ENCODE results near the gene MAGEA12.
"Not testable (repeated sequence)": the region's sequence is repeated elsewhere in the genome, so short reads cannot be mapped to it uniquely, and the experiment has no call there.

Gene MAGEA12

GRCh38 chrX:152733261-152733975 is at the start of gene MAGEA12, which contains the start of gene CSAG1:
TSS of gene MAGEA12 (plus strand) at chrX:152733757. CDS start at chrX:152736162, 2,405 bp downstream.
TSS of gene CSAG1 (minus strand) at chrX:152733721. CDS start at chrX:152732460, 1,261 bp downstream.
- H3K4me3 ChIP-seq (ENCODE audit: low read depth, low read length): no peak within 1 kb of the TSS
- no peak for TF ChIP-seq CTCF (IDR thresholded peaks at IDR 0.05; ENCODE audit: low read depth, low read length, missing control alignments)
- DNase-seq (ENCODE audit: low read depth): no peak
- in situ Hi-C loops (cut with HindIII; ENCODE audit: low sequenced_read_pairs): no loop called here

- H3K4me3 ChIP-seq (ENCODE audit: low read depth, low read length); DNase-seq (ENCODE audit: low read depth); in situ Hi-C loops (cut with HindIII; ENCODE audit: low sequenced_read_pairs): not testable (repeated sequence)
Measured at GRCh38 chrX:152697952-152698931, 35.3 kb upstream of the MAGEA12 start, which contains the start of gene MAGEA3. TSS of gene MAGEA3 (plus strand) at chrX:152698794. CDS start at chrX:152700833, 2,039 bp downstream.

GRCh38 chrX:152700390-152700789 is 33.2 kb upstream of the MAGEA12 start:
- H3K4me3 ChIP-seq (ENCODE audit: low read depth, low read length); DNase-seq (ENCODE audit: low read depth); in situ Hi-C loops (cut with HindIII; ENCODE audit: low sequenced_read_pairs): not testable (repeated sequence)

- DNase-seq (ENCODE audit: low read depth); H3K4me3 ChIP-seq (ENCODE audit: low read depth, low read length); in situ Hi-C loops (cut with HindIII; ENCODE audit: low sequenced_read_pairs): not testable (repeated sequence)
Measured at GRCh38 chrX:152706500-152706899, 27.1 kb upstream of the MAGEA12 start.

GRCh38 chrX:152709173-152709572 is 24.4 kb upstream of the MAGEA12 start, which contains the start of gene CSAG2:
TSS of gene CSAG2 (minus strand) at chrX:152709273. CDS start at chrX:152709112, 161 bp downstream.
- in situ Hi-C loops (cut with HindIII; ENCODE audit: low sequenced_read_pairs); H3K4me3 ChIP-seq (ENCODE audit: low read depth, low read length); DNase-seq (ENCODE audit: low read depth): not testable (repeated sequence)

GRCh38 chrX:152713195-152713594 is 20.4 kb upstream of the MAGEA12 start:
- DNase-seq (ENCODE audit: low read depth); in situ Hi-C loops (cut with HindIII; ENCODE audit: low sequenced_read_pairs); H3K4me3 ChIP-seq (ENCODE audit: low read depth, low read length): not testable (repeated sequence)

GRCh38 chrX:152713815-152714787 is 19.5 kb upstream of the MAGEA12 start, which contains the start of gene MAGEA2B:
TSS of gene MAGEA2B (plus strand) at chrX:152714628. CDS start at chrX:152717107, 2,479 bp downstream.
- H3K4me3 ChIP-seq (ENCODE audit: low read depth, low read length); DNase-seq (ENCODE audit: low read depth); in situ Hi-C loops (cut with HindIII; ENCODE audit: low sequenced_read_pairs): not testable (repeated sequence)

GRCh38 chrX:152725409-152725808 is 8.1 kb upstream of the MAGEA12 start:
- no peak for TF ChIP-seq CTCF (IDR thresholded peaks at IDR 0.05; ENCODE audit: low read depth, low read length, missing control alignments)
- DNase-seq (ENCODE audit: low read depth): no peak
- in situ Hi-C loops (cut with HindIII; ENCODE audit: low sequenced_read_pairs): no loop called here
- H3K4me3 ChIP-seq (ENCODE audit: low read depth, low read length): no peak overlapping the region

- DNase-seq (ENCODE audit: low read depth); H3K4me3 ChIP-seq (ENCODE audit: low read depth, low read length); in situ Hi-C loops (cut with HindIII; ENCODE audit: low sequenced_read_pairs): not testable (repeated sequence)
Measured at GRCh38 chrX:152734143-152734858, 744 bp downstream of the MAGEA12 start.
